AG10803 (cell line): ENCODE results near the gene TPPP.

Experiments
- DNase-seq: peaks from one replicate; pipeline ENCODE4 v3.0.0; 2010; ENCODE audit warnings: low read depth
- H3K4me3 ChIP-seq: 2 replicates; pipeline ENCODE4 v1.5.1; 2011; ENCODE audit warnings: mild to moderate bottlenecking, low read length, control low read depth
- CTCF ChIP-seq: conservative IDR thresholded peaks from 2 replicates; pipeline ENCODE4 v1.5.1; 2011; ENCODE audit warnings: mild to moderate bottlenecking, low read length, control low read depth, inconsistent platforms

Gene TPPP

GRCh38 chr5:616484-617039 lies 76.6 kb downstream of the TPPP start:
- H3K4me3 ChIP-seq: no peak overlapping the region
- no peak for TF ChIP-seq CTCF
- no peak for DNase-seq

- TF ChIP-seq CTCF: no peak
- peak overlapping the region; percentile 67 for H3K4me3 ChIP-seq
- DNase-seq: no peak
Observed at GRCh38 chr5:612498-613424, 80.4 kb downstream of the TPPP start.

- TF ChIP-seq CTCF: no peak
- H3K4me3 ChIP-seq: peak within 1 kb of the TSS; percentile 79
- DNase-seq: peak; percentile 79
Observed at GRCh38 chr5:611731-612486, 81.2 kb downstream of the TPPP start, which contains the start of gene CEP72. CEP72 (plus strand) TSS chr5:612340; CDS start chr5:612362, 22 bp downstream.

GRCh38 chr5:610744-611730 lies 82.1 kb downstream of the TPPP start:
- DNase-seq: no peak
- no peak for TF ChIP-seq CTCF
- peak overlapping the region; percentile 79 for H3K4me3 ChIP-seq

- no peak for DNase-seq
- H3K4me3 ChIP-seq: no peak overlapping the region
- TF ChIP-seq CTCF: no peak
Observed at GRCh38 chr5:610011-610743, 83.0 kb downstream of the TPPP start.
